ENCODE results near the gene LRRTM4. TPM values are rescaled to one million over a fixed set of nuclear protein-coding genes. Genes with fewer than 3 reads are reported as not detected.

The LRRTM4 gene
- total RNA-seq, 1 donor from 2014 or later, result 18.6 TPM

- no peaks in the 10 kb centered on the region for H3K27me3 Mint-ChIP-seq (ENCODE audit: unreplicated experiment)
- no peaks in the 10 kb centered on the region for H3K9me3 Mint-ChIP-seq (ENCODE audit: unreplicated experiment)
- H3K36me3 Mint-ChIP-seq (ENCODE audit: unreplicated experiment), result no peaks in the 10 kb centered on the region
- no peak overlapping the region for H3K27ac Mint-ChIP-seq (ENCODE audit: unreplicated experiment)
- DNase-seq, result no peak
- no peak for TF ChIP-seq CTCF (IDR thresholded peaks at IDR 0.05; ENCODE audit: partially characterized antibody, unreplicated experiment)
- no peaks in the 10 kb centered on the region for H3K4me1 Mint-ChIP-seq (ENCODE audit: low read depth, unreplicated experiment)
- H3K4me3 Mint-ChIP-seq (ENCODE audit: unreplicated experiment), result no peak overlapping the region
Measured at GRCh38 chr2:76737607-76738006, 784.6 kb downstream of the LRRTM4 start.

GRCh38 chr2:76733736-76734135 is 788.4 kb downstream of the LRRTM4 start:
- Mint-ChIP-seq H3K27me3 (ENCODE audit: unreplicated experiment) (no peaks in the 10 kb centered on the region), H3K9me3 (ENCODE audit: unreplicated experiment) (no peaks in the 10 kb centered on the region), H3K27ac (ENCODE audit: unreplicated experiment) (no peak overlapping the region), H3K4me3 (ENCODE audit: unreplicated experiment) (no peak overlapping the region), H3K4me1 (ENCODE audit: low read depth, unreplicated experiment) (no peaks in the 10 kb centered on the region), H3K36me3 (ENCODE audit: unreplicated experiment) (no peaks in the 10 kb centered on the region)
- no peak for TF ChIP-seq CTCF (IDR thresholded peaks at IDR 0.05; ENCODE audit: partially characterized antibody, unreplicated experiment)
- no peak for DNase-seq

- H3K27me3 Mint-ChIP-seq (ENCODE audit: unreplicated experiment), result no peaks in the 10 kb centered on the region
- H3K27ac Mint-ChIP-seq (ENCODE audit: unreplicated experiment), result no peak overlapping the region
Measured at GRCh38 chr2:76731157-76731556, 791.0 kb downstream of the LRRTM4 start.

GRCh38 chr2:76730021-76730420 is 792.2 kb downstream of the LRRTM4 start:
- no peak for TF ChIP-seq CTCF (IDR thresholded peaks at IDR 0.05; ENCODE audit: partially characterized antibody, unreplicated experiment)
- Mint-ChIP-seq H3K4me1 (ENCODE audit: low read depth, unreplicated experiment) (no peaks in the 10 kb centered on the region), H3K4me3 (ENCODE audit: unreplicated experiment) (no peak overlapping the region), H3K36me3 (ENCODE audit: unreplicated experiment) (peaks cover 6% of the 10 kb centered on the region), H3K9me3 (ENCODE audit: unreplicated experiment) (peaks cover 3% of the 10 kb centered on the region), H3K27ac (ENCODE audit: unreplicated experiment) (no peak overlapping the region), H3K27me3 (ENCODE audit: unreplicated experiment) (no peaks in the 10 kb centered on the region)
- DNase-seq, result no peak

More at GRCh38 chr2:76731157-76731556, 791.0 kb downstream of the LRRTM4 start:
- Mint-ChIP-seq H3K4me3 (ENCODE audit: unreplicated experiment) (no peak overlapping the region), H3K9me3 (ENCODE audit: unreplicated experiment) (peaks cover 3% of the 10 kb centered on the region), H3K4me1 (ENCODE audit: low read depth, unreplicated experiment) (no peaks in the 10 kb centered on the region), H3K36me3 (ENCODE audit: unreplicated experiment) (peaks cover 6% of the 10 kb centered on the region)
- no peak for TF ChIP-seq CTCF (IDR thresholded peaks at IDR 0.05; ENCODE audit: partially characterized antibody, unreplicated experiment)
- DNase-seq, result no peak

GRCh38 chr2:76721226-76721625 is 801.0 kb downstream of the LRRTM4 start:
- no peak overlapping the region for H3K4me3 Mint-ChIP-seq (ENCODE audit: unreplicated experiment)
- peaks cover under 1% of the 10 kb centered on the region for H3K4me1 Mint-ChIP-seq (ENCODE audit: low read depth, unreplicated experiment)
- TF ChIP-seq CTCF (IDR thresholded peaks at IDR 0.05; ENCODE audit: partially characterized antibody, unreplicated experiment), result no peak
- DNase-seq, result no peak
- H3K9me3 Mint-ChIP-seq (ENCODE audit: unreplicated experiment), result no peaks in the 10 kb centered on the region
- H3K27me3 Mint-ChIP-seq (ENCODE audit: unreplicated experiment), result no peaks in the 10 kb centered on the region
- H3K27ac Mint-ChIP-seq (ENCODE audit: unreplicated experiment), result no peak overlapping the region
- no peaks in the 10 kb centered on the region for H3K36me3 Mint-ChIP-seq (ENCODE audit: unreplicated experiment)

Measured in glutamatergic neuron (in vitro differentiated cells).